ENCODE results near the gene CCDC28B.

DNA sequence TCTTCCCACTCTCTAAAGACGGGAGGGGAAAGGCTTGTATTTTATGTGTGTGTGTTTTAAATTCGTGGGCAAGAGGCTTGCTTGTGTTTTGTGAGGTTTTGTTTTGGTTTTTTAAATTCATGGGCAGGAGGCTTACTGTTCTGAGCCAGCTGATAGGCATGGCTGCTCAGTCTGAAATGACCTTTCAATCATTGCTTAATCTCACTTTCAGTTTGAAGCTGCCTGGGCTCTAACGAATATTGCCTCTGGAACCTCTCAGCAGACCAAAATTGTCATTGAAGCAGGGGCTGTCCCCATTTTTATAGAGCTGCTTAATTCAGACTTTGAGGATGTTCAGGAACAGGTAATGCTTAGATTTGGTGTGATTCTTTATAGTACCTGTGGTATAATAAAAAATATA, 41.2 kb upstream of the CCDC28B start:
- TF ChIP-seq, protein P1, sequence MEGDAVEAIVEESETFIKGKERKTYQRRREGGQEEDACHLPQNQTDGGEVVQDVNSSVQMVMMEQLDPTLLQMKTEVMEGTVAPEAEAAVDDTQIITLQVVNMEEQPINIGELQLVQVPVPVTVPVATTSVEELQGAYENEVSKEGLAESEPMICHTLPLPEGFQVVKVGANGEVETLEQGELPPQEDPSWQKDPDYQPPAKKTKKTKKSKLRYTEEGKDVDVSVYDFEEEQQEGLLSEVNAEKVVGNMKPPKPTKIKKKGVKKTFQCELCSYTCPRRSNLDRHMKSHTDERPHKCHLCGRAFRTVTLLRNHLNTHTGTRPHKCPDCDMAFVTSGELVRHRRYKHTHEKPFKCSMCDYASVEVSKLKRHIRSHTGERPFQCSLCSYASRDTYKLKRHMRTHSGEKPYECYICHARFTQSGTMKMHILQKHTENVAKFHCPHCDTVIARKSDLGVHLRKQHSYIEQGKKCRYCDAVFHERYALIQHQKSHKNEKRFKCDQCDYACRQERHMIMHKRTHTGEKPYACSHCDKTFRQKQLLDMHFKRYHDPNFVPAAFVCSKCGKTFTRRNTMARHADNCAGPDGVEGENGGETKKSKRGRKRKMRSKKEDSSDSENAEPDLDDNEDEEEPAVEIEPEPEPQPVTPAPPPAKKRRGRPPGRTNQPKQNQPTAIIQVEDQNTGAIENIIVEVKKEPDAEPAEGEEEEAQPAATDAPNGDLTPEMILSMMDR (IDR thresholded peaks at IDR 0.05 in 4 of 5, conservative IDR thresholded peaks at IDR 0.05 in 1 of 5): no peak
- no peak for TF ChIP-seq POLR2A (IDR thresholded peaks at IDR 0.05)
